A549 treated with CORT108297 at 1 μM for 4 hours (cell line): ENCODE data around the gene C2CD4D. TPM values are rescaled to one million over a fixed set of nuclear protein-coding genes. Genes with fewer than 3 reads are reported as not detected.

Source experiments
- total RNA-seq: library from RNA; stranded (reverse); fragments of 200-300 nt; extraction: Qiagen RNA extraction; gene quantifications from 5 replicates; pipeline ENCODE4 v1.2.3, GENCODE V29; 2022

Gene C2CD4D
- total RNA-seq: not detected in 5 replicates

DNA sequence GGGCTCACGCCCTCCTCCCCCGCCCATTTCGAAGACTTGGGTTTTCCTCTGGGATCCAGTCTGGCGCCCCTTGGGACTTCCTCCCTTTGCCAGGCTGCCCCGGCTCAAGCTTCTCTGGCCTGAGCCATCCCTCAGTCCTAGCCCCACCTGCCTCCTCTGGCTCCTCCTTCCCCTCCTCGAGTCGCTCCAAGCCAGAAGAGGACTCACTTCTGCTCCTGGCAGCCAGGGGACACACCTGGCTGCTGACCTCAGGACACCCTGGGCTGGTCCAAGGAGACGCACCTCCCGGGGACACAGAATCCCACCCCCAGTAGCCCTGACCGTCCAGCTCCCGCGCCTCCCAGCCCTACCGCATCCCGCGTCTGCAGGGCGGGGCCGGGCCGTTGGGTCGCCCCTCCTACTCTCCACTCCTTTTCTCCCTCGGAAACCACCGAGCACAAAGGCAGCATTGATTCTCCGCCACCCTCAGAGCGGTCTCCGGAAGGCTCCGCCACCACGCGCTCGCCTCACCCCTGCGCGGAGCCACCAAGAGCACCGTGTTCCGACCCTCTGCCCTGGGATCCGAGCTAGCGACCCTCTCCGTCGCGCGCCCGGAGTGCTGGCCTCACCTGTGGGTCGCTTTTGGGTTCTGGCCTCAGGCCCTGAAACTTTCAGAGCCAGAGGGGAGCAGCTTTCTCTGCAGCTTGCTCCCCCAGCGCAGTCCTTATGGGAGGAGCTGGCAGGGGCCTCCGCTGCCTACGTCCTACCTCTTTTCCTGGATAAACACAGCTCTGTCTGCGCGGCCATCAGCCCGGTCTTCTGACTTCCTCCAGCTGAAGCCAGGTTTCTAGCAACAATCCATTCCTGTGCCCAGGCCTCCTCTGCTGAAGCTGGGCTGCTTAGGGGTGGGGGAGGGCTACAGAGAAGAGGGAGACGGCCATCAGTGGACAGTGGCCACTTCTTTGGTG lies at the start of gene C2CD4D:
C2CD4D (minus strand) TSS at position 364 of the 947 bp plus-strand sequence. CDS start 831 bp downstream, outside the sequence.

GRCh38 chr1:151853411-151853943 lies 13.9 kb upstream of the C2CD4D start, which contains the start of gene THEM5:
THEM5 (minus strand) TSS chr1:151853712; CDS start chr1:151853565, 147 bp downstream.

DNA sequence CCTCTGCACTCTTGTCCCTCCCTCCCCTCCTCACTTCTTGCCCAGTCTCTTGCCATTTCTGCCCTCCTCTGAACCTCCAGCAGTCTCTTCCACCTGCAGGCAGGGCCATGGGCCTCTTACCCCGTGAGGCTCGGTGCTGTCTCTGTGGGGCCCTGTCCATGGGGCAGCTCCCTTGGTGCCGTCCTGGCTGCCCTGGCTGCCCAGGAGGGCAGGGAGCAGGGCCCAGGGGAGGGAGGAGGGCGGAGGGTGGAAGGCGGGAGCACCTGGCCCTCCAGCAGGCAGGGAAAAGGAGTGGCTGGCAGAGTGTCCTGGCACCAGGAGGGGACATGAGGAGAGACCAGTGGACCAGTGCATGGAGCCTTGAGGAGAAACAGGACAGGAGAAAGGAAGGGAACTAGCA lies 8.0 kb downstream of the C2CD4D start, which contains the start of gene RORC:
RORC (minus strand) TSS at position 198 of the 400 bp plus-strand sequence; CDS start at position 160, 38 bp downstream.

GRCh38 chr1:151805066-151805820 lies 34.4 kb downstream of the C2CD4D start, which contains the start of gene LINGO4:
LINGO4 (minus strand) TSS chr1:151805419; CDS start chr1:151802704, 2,715 bp downstream.

DNA sequence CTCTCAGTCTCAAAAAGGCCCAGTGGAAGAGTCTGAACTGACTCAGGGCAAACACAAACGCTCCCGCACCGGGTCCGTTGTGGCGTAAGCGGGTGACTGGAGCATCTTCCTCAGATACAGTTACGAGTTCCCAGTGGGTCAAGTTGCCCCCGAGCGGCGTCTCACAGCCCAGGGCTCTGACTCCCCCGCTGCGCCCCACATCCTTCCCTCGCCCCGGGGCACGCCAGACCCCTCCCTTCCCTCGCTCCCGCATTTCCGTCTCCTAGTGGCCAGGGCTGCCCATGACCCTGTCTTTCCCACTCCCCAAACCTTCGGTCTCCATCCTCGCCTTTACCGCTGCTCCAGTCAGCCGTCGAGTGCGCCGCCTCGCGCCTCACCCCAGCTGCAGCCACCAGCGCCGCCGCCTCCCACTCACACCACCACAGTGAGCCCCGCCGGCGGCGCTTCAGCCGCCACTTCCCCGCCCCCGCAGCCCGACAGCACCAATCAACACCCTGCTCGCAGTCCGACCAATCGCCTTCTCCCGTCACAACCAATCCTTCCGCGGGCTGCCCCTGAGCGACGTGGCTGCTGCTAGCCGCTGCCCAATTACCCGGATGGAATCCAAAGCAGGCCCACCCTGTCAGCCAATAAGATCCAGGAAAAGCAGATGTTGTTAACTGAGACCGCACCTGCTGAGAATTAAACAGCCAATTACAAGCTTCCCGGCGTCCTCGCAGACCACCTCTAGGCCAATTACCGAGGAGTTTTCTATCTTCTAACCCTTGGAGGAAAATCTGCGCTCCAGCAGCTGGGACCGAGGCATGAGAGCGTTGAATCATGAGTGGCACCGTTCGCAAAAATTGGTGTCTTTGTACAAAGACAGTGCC lies 49.3 kb downstream of the C2CD4D start, which contains the start of gene TDRKH:
TDRKH (minus strand) TSS at position 430 of the 869 bp plus-strand sequence. CDS start 7,478 bp downstream, outside the sequence.

Other genes starting within 250 kb of the C2CD4D start
- gene SNX27, start 227.8 kb downstream of the C2CD4D start, total RNA-seq: 6.4 to 10.1 TPM (median 7.0 TPM) in 5 replicates
- 0.04 TPM in 1 of 5 replicates, not detected in the others for gene CELF3, start 123.0 kb downstream of the C2CD4D start, total RNA-seq
- 0.27 TPM in 1 of 5 replicates, not detected in the others for gene RIIAD1, start 118.3 kb downstream of the C2CD4D start, total RNA-seq
- 75.9 to 89.3 TPM (median 84.8 TPM) in 5 replicates for gene MRPL9, start 76.3 kb downstream of the C2CD4D start, total RNA-seq
- gene TDRKH, start 49.3 kb downstream of the C2CD4D start, total RNA-seq: 5.5 to 6.3 TPM (median 6.1 TPM) in 5 replicates
- gene LINGO4, start 34.4 kb downstream of the C2CD4D start, total RNA-seq: not detected in 5 replicates
- 0.03 to 0.06 TPM (median 0.04 TPM) in 4 of 5 replicates, not detected in the other for gene RORC, start 8.0 kb downstream of the C2CD4D start, total RNA-seq
- not detected in 5 replicates for gene THEM5, start 13.9 kb upstream of the C2CD4D start, total RNA-seq
- gene THEM4, start 69.7 kb upstream of the C2CD4D start, total RNA-seq: 12.2 to 13.7 TPM (median 13.4 TPM) in 5 replicates
- gene S100A10, start 154.0 kb upstream of the C2CD4D start, total RNA-seq: 1,898 to 2,089 TPM (median 2,074 TPM) in 5 replicates
- gene S100A11, start 197.2 kb upstream of the C2CD4D start, total RNA-seq: 1,747 to 1,911 TPM (median 1,855 TPM) in 5 replicates
- gene TCHHL1, start 249.2 kb upstream of the C2CD4D start, total RNA-seq: not detected in 5 replicates